ENCODE data around the gene CFAP210.
"Not testable (repeated sequence)": the region's sequence is repeated elsewhere in the genome, so short reads cannot be mapped to it uniquely, and the experiment has no call there.

The CFAP210 gene

DNA sequence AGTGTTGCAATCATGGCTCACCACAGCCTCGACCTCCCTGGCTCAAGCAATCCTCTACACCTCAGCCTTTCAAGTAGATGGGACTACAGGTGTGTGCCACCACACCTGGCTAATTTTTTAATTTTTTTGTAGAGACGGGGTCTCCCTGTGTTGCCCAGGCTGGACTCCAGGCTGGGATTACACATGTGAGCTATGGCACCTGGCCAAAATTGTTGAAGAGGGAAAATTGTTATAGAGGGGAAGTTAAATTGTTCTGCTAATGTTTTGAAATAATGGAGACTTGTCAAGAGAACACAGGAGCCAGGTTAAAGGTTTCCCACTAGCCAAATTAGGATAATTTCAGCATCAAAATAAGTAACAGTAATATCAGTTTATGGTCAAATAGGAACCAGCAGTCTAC is 84.9 kb downstream of the CFAP210 start:
- DNase-seq, result no peak

DNA sequence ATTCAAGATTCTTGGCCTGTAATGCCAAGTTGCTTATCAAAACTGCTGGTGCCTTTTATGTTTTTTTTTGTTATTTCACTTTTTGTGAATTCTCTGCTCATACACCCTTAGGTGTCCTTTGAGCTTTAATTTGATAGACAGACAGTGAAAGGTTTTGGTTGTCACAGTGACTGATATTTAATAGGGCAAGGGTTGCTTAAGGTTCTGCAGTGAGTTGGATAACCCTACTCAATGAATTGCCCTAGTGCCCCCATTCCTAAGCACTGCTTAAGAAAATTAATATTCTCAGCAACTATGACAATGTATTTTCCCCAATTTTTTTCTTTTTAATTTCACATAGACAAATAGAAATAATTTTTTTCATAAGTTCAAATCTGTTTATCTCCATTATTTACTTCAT is 94.6 kb downstream of the CFAP210 start:
- DNase-seq, result no peak

DNA sequence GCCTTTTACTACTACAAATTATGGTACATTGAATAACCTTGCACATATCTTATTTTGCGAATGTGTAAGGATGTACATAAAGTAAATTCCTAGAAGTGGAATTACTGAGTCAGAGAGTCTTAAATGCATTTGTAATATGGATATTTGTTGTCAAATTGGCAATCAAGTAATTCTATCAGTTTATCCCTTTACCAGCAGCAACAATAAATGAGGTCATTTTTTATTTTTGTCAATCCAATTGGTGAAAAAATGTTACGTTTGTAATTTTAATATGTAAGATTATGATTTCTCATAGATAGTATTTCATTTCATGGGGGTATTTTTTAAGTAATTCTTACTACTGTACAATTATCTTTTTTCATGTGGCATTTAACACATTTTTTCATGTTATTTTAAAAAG is 95.2 kb downstream of the CFAP210 start:
- no peak for DNase-seq

DNA sequence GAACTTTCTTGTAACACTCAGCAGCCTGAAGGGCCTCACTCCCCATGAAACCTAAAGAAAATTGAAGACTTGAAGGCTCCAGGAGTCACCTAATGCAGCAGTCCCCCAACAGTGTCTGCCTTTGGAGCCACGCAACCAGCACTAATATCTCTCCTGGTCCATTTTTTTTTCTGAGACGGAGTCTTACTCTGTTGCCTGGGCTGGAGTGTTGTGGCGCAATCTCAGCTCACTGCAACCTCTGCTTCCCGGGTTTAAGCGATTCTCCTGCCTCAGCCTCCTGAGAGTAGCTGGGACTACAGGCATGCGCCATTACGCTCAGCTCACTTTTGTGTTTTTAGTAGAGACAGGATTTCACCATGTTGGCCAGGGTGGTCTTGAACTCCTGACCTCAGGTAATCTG is 97.7 kb downstream of the CFAP210 start:
- not testable (repeated sequence) for DNase-seq

Measured in stimulated activated CD4-positive, alpha-beta T cell treated with anti-CD3 and anti-CD28 coated beads, Interleukin-2, amount 100 ng/mL, for 24 hours (primary cell).